Natural killer cell (primary cell): Measurements from ENCODE around the gene LRP4. TPM values are rescaled to one million over a fixed set of nuclear protein-coding genes. Genes with fewer than 3 reads are reported as not detected.

Experiments
- ATAC-seq, 3 donors: fragments of 150-1000 bp in 2 of 3; fragments of 200-7000 bp in 1 of 3; cut with Tn5 transposase; 1 replicate in 1 of 3; 2 replicates in 2 of 3; pipeline ENCODE4 v1.10.0; 2021; ENCODE audit warnings: mild to moderate bottlenecking in 2 of 3, moderate library complexity in 2 of 3
- DNase-seq, 2 donors: peaks; one replicate each; pipeline versions ENCODE4 v3.0.0 to v3.0.0-alpha.2; 2013 to 2021; ENCODE audit warnings: mixed read lengths in 1 of 2
- H3K27ac ChIP-seq: one replicate; pipeline ENCODE4 v1.5.1; 2013; ENCODE audit warnings: mild to moderate bottlenecking, low read length
- H3K27me3 ChIP-seq: one replicate; pipeline ENCODE4 v1.6.1; 2013; ENCODE audit warnings: low read length; ENCODE audit not compliant: control insufficient read depth, insufficient read depth
- H3K36me3 ChIP-seq: one replicate; pipeline ENCODE4 v1.6.1; 2013; ENCODE audit warnings: low read length; ENCODE audit not compliant: control insufficient read depth, insufficient read depth
- H3K4me1 ChIP-seq: one replicate; pipeline ENCODE4 v1.6.1; 2013; ENCODE audit warnings: low read length; ENCODE audit not compliant: control insufficient read depth, insufficient read depth
- H3K4me3 ChIP-seq: one replicate; pipeline ENCODE4 v1.5.1; 2013; ENCODE audit warnings: low read length
- H3K9me3 ChIP-seq: one replicate; pipeline ENCODE4 v1.6.1; 2013; ENCODE audit warnings: low read length; ENCODE audit not compliant: control insufficient read depth, insufficient read depth
- H3K27ac Mint-ChIP-seq, 2 donors: one replicate each; pipeline ENCODE4 v1.8.0; 2022; ENCODE audit warnings: mild to moderate bottlenecking in 2 of 2, mixed read lengths in 2 of 2, moderate library complexity in 1 of 2
- H3K27me3 Mint-ChIP-seq, 2 donors: one replicate each; pipeline ENCODE4 v1.8.0; 2022; ENCODE audit warnings: low read depth in 2 of 2, mixed read lengths in 2 of 2
- H3K36me3 Mint-ChIP-seq: one replicate; pipeline ENCODE4 v1.8.0; 2022; ENCODE audit warnings: mixed read lengths
- H3K4me1 Mint-ChIP-seq, 2 donors: one replicate each; pipeline ENCODE4 v1.8.0; 2022; ENCODE audit warnings: mixed read lengths in 2 of 2
- H3K4me3 Mint-ChIP-seq: one replicate; pipeline ENCODE4 v1.8.0; 2022; ENCODE audit warnings: mild to moderate bottlenecking, moderate library complexity, mixed read lengths
- H3K9me3 Mint-ChIP-seq, 2 donors: one replicate each; pipeline ENCODE4 v1.8.0; 2022; ENCODE audit warnings: mixed read lengths in 2 of 2
- CTCF ChIP-seq: fragments of 200-600 bp; IDR thresholded peaks from one replicate; pipeline ENCODE4 v1.8.0; 2022; ENCODE audit warnings: antibody characterized with exemption
- WGBS: methylation state at CpG from one replicate; pipeline ENCODE4 v1.1.7; 2013; ENCODE audit warnings: missing lambda C conversion rate; ENCODE audit not compliant: insufficient coverage; 5-methylcytosine and 5-hydroxymethylcytosine counted together
- intact Hi-C: fragments of 100-400 bp; cut with micrococcal nuclease; formaldehyde crosslinking; loops from one replicate; pipeline ENCODE4 v1.14.2; 2022
- total RNA-seq, 4 donors: library from RNA; stranded (reverse); fragments of 120-200 nt in 1 of 4; gene quantifications; one replicate each; pipeline versions ENCODE4 v1.2.3 to v1.2.4, GENCODE V29; 2013 to 2022

The LRP4 gene
- total RNA-seq, 3 donors from 2014 or later (not counting 1 experiment from before 2014, with no cell fraction given) = not detected

DNA sequence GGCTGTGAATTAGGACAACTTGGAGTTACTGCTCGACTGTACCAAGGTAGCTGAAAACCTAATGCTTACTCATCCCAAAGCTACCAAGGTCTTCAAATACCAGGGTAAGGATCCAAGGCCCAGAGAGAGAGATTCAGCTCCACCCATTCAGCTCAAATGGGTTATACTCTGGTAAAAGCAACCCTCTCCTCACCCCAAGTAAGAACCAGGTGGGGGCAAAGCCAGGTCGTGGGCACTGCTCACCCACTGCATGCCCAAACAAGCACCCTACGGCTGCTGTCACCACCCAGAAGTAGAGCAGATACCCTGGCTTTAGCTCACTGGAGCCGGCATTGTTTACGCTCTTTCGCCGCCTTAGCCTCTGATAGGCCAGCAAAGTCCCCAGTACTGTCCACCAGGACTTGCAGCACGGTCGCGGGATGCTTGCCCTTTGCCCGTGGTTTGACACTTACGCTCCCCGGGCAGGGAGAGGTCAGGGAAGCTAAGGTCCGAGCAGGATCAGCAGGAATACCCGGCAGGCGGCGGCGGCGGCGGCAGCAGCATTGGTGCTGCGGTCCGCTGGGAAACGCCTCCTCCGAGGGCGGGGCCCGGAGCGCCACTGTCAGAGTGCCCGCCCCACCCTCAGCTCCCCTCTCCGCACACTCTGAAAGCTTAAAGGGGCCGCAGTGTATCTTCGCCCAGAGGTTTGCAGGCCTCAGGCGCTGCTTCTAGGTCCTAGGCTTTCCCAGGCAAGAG, 91.9 kb downstream of the LRP4 start:
- no peaks in the 10 kb centered on the region for H3K36me3 ChIP-seq
- Mint-ChIP-seq H3K4me3 (peak overlapping the region; percentile 87), H3K27ac (peak overlapping the region; percentile 50 to 84), H3K9me3 (no peaks in the 10 kb centered on the region), H3K36me3 (no peaks in the 10 kb centered on the region), H3K4me1 (peaks cover 23% of the 10 kb centered on the region in 2 donors), H3K27me3 (no peaks in the 10 kb centered on the region)
- H3K27ac ChIP-seq = peak overlapping the region; percentile 0
- no peaks in the 10 kb centered on the region for H3K9me3 ChIP-seq
- DNase-seq (peak; percentile 77 to 81), ATAC-seq (peak; percentile 99 to 100 (median 100))
- peaks cover 13% of the 10 kb centered on the region for H3K4me1 ChIP-seq
- peak overlapping the region; percentile 52 for H3K4me3 ChIP-seq
- no peak for TF ChIP-seq CTCF
- intact Hi-C loops = loop anchor here (1.0 kb wide), 1 partner anchor 20 kb away; the partner anchor contains the start of gene CKAP5
- H3K27me3 ChIP-seq = no peaks in the 10 kb centered on the region
- WGBS = 6% methylated on average over 32 of the region's 32 CpGs

DNA sequence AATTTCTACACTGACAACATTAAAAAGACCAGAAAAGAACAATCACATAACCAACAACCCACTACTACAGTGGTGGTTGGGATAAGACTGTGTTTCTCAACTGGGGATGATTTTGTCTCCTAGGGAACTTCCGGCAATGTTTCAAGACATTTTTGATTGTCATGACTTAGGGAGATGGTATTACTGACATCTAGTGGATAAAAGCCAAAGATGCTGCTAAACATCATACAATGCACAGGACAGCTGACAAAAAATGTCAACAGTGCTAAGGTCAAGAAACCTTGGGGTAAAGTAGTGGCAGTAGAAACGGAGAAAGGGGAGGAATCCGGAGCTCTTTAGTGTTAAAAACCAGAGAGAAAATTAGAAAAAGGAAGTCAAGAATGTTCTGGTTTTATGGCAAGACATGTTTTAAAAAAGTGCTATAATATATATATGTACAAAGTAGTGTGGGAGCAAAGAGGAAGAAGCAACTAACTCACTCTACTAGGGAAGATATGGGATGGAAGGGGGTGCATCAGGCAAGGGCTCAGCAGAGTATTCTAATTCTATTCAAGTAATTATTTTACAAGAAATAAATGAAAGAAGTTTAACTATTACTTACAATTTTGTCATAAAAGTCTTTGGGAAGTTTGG, 109.4 kb downstream of the LRP4 start:
- Histone ChIP-seq H3K9me3 (no peaks in the 10 kb centered on the region), H3K36me3 (peaks cover 42% of the 10 kb centered on the region), H3K27me3 (no peaks in the 10 kb centered on the region), H3K4me1 (no peaks in the 10 kb centered on the region), H3K4me3 (no peak overlapping the region), H3K27ac (no peak overlapping the region)
- H3K9me3 Mint-ChIP-seq = no peaks in the 10 kb centered on the region
- ATAC-seq (peak in 2 of 3 donors; percentile 40 to 50), DNase-seq (peak in 1 of 2 donors; percentile 35)
- H3K27me3 Mint-ChIP-seq = no peaks in the 10 kb centered on the region
- no peak overlapping the region for H3K4me3 Mint-ChIP-seq
- TF ChIP-seq CTCF = no peak
- WGBS = 76% methylated on average over 3 of the region's 3 CpGs
- H3K27ac Mint-ChIP-seq = peak overlapping the region in 1 of 2 donors; percentile 5
- H3K4me1 Mint-ChIP-seq = peaks cover 0 to 4% of the 10 kb centered on the region in 2 donors
- intact Hi-C loops = no loop called here
- peaks cover 13% of the 10 kb centered on the region for H3K36me3 Mint-ChIP-seq

Other genes starting within 250 kb of the LRP4 start
- gene ARHGAP1, start 217.9 kb downstream of the LRP4 start, total RNA-seq = 100 to 1,000 TPM in 2 of 3 donors, 10 to 100 TPM in 1; 89.8 to 111 (median 102) TPM
- gene ZNF408, start 217.5 kb downstream of the LRP4 start, total RNA-seq = 10 to 100 TPM in 1 of 3 donors, 1 to 10 TPM in 2; 9.1 to 19.0 (median 9.6) TPM
- gene F2, start 199.3 kb downstream of the LRP4 start, total RNA-seq = under 1 TPM in 1 of 3 donors, not detected in 2; 0.14 TPM
- 10 to 100 TPM; 39.1 to 63.7 (median 46.3) TPM for gene CKAP5, start 72.3 kb downstream of the LRP4 start, total RNA-seq
- gene CSTPP1, start 18.2 kb upstream of the LRP4 start, total RNA-seq = 10 to 100 TPM; 16.2 to 17.8 (median 16.9) TPM